Activated CD4-positive, CD25-positive, alpha-beta regulatory T cell (primary cell): ENCODE data around the gene ZDHHC11B.
"Not testable (repeated sequence)": the region's sequence is repeated elsewhere in the genome, so short reads cannot be mapped to it uniquely, and the experiment has no call there.

Source experiments
- DNase-seq, 4 experiments: peaks; one replicate each; lab custom pipeline; 2025; lab: John Stamatoyannopoulos, UW

The ZDHHC11B gene

GRCh38 chr5:783881-784427 lies 575 bp downstream of the ZDHHC11B start:
- DNase-seq, result not testable (repeated sequence)

GRCh38 chr5:783049-783802 lies 1.3 kb downstream of the ZDHHC11B start:
- not testable (repeated sequence) for DNase-seq

- DNase-seq, result not testable (repeated sequence)
Observed at GRCh38 chr5:782356-782755, 2.2 kb downstream of the ZDHHC11B start.

GRCh38 chr5:780571-780970 lies 4.0 kb downstream of the ZDHHC11B start:
- DNase-seq, result not testable (repeated sequence)

GRCh38 chr5:778967-779366 lies 5.6 kb downstream of the ZDHHC11B start:
- not testable (repeated sequence) for DNase-seq

GRCh38 chr5:778421-778820 lies 6.1 kb downstream of the ZDHHC11B start:
- not testable (repeated sequence) for DNase-seq

GRCh38 chr5:777756-778161 lies 6.8 kb downstream of the ZDHHC11B start:
- DNase-seq, result no peak

GRCh38 chr5:776862-777711 lies 7.4 kb downstream of the ZDHHC11B start:
- no peak for DNase-seq

GRCh38 chr5:775961-776861 lies 8.3 kb downstream of the ZDHHC11B start:
- DNase-seq, result no peak

GRCh38 chr5:775595-775960 lies 9.0 kb downstream of the ZDHHC11B start:
- not testable (repeated sequence) for DNase-seq

- not testable (repeated sequence) for DNase-seq
Observed at GRCh38 chr5:774854-775505, 9.5 kb downstream of the ZDHHC11B start.

GRCh38 chr5:774304-774703 lies 10.2 kb downstream of the ZDHHC11B start:
- not testable (repeated sequence) for DNase-seq

GRCh38 chr5:773517-774264 lies 10.8 kb downstream of the ZDHHC11B start:
- no peak for DNase-seq

- not testable (repeated sequence) for DNase-seq
Observed at GRCh38 chr5:772931-773330, 11.6 kb downstream of the ZDHHC11B start.

- not testable (repeated sequence) for DNase-seq
Observed at GRCh38 chr5:772547-772890, 12.0 kb downstream of the ZDHHC11B start.

GRCh38 chr5:771841-772546 lies 12.5 kb downstream of the ZDHHC11B start:
- not testable (repeated sequence) for DNase-seq

GRCh38 chr5:771087-771781 lies 13.3 kb downstream of the ZDHHC11B start:
- not testable (repeated sequence) for DNase-seq

GRCh38 chr5:770585-770984 lies 13.9 kb downstream of the ZDHHC11B start:
- not testable (repeated sequence) for DNase-seq

- DNase-seq, result not testable (repeated sequence)
Observed at GRCh38 chr5:769485-770145, 14.9 kb downstream of the ZDHHC11B start.
